Measurements from ENCODE around the gene H1-8. TPM values are rescaled to one million over a fixed set of nuclear protein-coding genes. Genes with fewer than 3 reads are reported as not detected.

The H1-8 gene
- total RNA-seq, 1 experiment from 2014 or later: not detected

DNA sequence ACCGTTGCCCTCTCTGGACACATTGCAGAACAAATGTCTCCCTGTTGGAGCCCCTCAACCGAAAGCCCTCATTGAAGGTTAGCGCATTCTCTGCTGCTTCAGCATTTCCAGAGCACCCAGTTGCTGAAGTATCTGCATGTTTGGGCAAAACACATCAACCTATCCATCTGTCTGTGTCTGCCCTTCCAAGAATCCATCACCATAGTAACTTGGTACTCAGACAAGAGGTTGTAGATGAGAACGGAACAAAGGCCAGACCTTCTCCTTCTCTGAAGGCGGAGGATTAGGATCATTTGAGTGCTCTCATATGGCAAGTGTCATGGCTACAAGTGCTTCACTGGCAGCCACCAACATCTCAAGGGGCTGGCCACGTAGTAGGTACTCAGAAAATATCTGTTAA lies 37.6 kb upstream of the H1-8 start:
- Histone ChIP-seq H3K79me2 (ENCODE audit: insufficient read depth, low read length) (no peaks in the 10 kb centered on the region), H2BK5ac (ENCODE audit: insufficient read length, low read length) (no peak overlapping the region)
- no peaks in the 10 kb centered on the region for H3K9me3 Mint-ChIP-seq

More for the DNA sequence above, 37.6 kb upstream of the H1-8 start:
- Mint-ChIP-seq H3K27me3 (ENCODE audit: low read depth) (peaks cover 2% of the 10 kb centered on the region; the same call in 1 of the 2 replicates), H3K4me3 (no peak overlapping the region), H3K4me1 (peaks cover 12 to 14% of the 10 kb centered on the region in 2 experiments), H3K27ac (no peak overlapping the region), H3K36me3 (ENCODE audit: insufficient read depth in 1 of 3, low read depth in 3 of 3) (peaks cover 5 to 21% (median 9%) of the 10 kb centered on the region in 3 experiments; a peak in 6 of 7 replicates)
- Histone ChIP-seq H3K4me1 (ENCODE audit: insufficient read depth, low read length) (0 out of 2 replicates have a peak, but pooled peaks cover 4% of the 10 kb centered on the region), H3K23me2 (ENCODE audit: insufficient read length, low read depth, low read length, poor library complexity, severe bottlenecking) (no peaks in the 10 kb centered on the region), H2BK120ac (ENCODE audit: low read depth, low read length, poor library complexity, severe bottlenecking) (no peak overlapping the region), H3K56ac (ENCODE audit: insufficient read length, low read depth, low read length) (no peak overlapping the region), H3K23ac (ENCODE audit: insufficient read length, low read depth, low read length) (no peak overlapping the region), H4K91ac (ENCODE audit: insufficient read length, low read depth, low read length) (no peak overlapping the region), H3T11ph (ENCODE audit: low read length) (no peak overlapping the region), H3K27me3 (ENCODE audit: insufficient read depth, low read length) (no peaks in the 10 kb centered on the region), H2AK5ac (ENCODE audit: insufficient read length, low read length) (no peak overlapping the region), H3K18ac (ENCODE audit: insufficient read length, low read depth, low read length) (no peak overlapping the region), H3K4ac (ENCODE audit: low read depth, low read length) (no peak overlapping the region), H4K20me1 (ENCODE audit: control insufficient read depth, insufficient read depth, insufficient read length) (peaks cover 2% of the 10 kb centered on the region), H4K8ac (replicated peaks; ENCODE audit: insufficient read length, low read depth, low read length) (no peak overlapping the region), H3K9me3 (ENCODE audit: control insufficient read depth, low read depth, low read length) (no peaks in the 10 kb centered on the region), H2AFZ (ENCODE audit: low read length) (no peak overlapping the region), H2BK20ac (ENCODE audit: low read depth, low read length, poor library complexity, severe bottlenecking) (no peak overlapping the region), H3K4me2 (ENCODE audit: insufficient read depth, insufficient read length, low read length) (no peak overlapping the region), H3K14ac (ENCODE audit: insufficient read depth, low read length) (no peak overlapping the region), H2BK15ac (ENCODE audit: low read depth, low read length) (no peak overlapping the region), H3K9ac (ENCODE audit: extremely low read depth, insufficient read length, low read length) (no peak overlapping the region), H2BK12ac (ENCODE audit: insufficient read length, low read depth, low read length) (no peak overlapping the region), H3K79me1 (ENCODE audit: insufficient read depth, low read depth, low read length, poor library complexity, severe bottlenecking) (no peaks in the 10 kb centered on the region), H3K27ac (ENCODE audit: insufficient read length, low read depth, low read length) (no peak overlapping the region), H4K5ac (ENCODE audit: insufficient read length, low read depth, low read length) (no peak overlapping the region)
- no CpG with 5 or more reads among the region's 6 CpGs for WGBS (ENCODE audit: extremely low coverage, insufficient read length, low lambda C conversion rate)
- DNase-seq: no peak
- TF ChIP-seq, protein P1, sequence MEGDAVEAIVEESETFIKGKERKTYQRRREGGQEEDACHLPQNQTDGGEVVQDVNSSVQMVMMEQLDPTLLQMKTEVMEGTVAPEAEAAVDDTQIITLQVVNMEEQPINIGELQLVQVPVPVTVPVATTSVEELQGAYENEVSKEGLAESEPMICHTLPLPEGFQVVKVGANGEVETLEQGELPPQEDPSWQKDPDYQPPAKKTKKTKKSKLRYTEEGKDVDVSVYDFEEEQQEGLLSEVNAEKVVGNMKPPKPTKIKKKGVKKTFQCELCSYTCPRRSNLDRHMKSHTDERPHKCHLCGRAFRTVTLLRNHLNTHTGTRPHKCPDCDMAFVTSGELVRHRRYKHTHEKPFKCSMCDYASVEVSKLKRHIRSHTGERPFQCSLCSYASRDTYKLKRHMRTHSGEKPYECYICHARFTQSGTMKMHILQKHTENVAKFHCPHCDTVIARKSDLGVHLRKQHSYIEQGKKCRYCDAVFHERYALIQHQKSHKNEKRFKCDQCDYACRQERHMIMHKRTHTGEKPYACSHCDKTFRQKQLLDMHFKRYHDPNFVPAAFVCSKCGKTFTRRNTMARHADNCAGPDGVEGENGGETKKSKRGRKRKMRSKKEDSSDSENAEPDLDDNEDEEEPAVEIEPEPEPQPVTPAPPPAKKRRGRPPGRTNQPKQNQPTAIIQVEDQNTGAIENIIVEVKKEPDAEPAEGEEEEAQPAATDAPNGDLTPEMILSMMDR (conservative IDR thresholded peaks at IDR 0.05): no peak

Data from H9 (cell line).